HG03565 (cell line): Measurements from ENCODE around the gene PROSER2.

ENCODE experiments used
- ATAC-seq: cut with Tn5 transposase; IDR thresholded peaks from one replicate; pipeline ENCODE4 v1.9.1; 2021; ENCODE audit warnings: mild to moderate bottlenecking, moderate library complexity; ENCODE audit not compliant: unreplicated experiment

PROSER2 gene

GRCh38 chr10:11865561-11865960 is 42.4 kb downstream of the PROSER2 start:
- no peak for ATAC-seq

GRCh38 chr10:11866199-11866925 is 43.2 kb downstream of the PROSER2 start:
- no peak for ATAC-seq

- no peak for ATAC-seq
Measured at GRCh38 chr10:11869219-11869618, 46.1 kb downstream of the PROSER2 start.

GRCh38 chr10:11869743-11870460 is 46.7 kb downstream of the PROSER2 start:
- ATAC-seq, result no peak

GRCh38 chr10:11870461-11870780 is 47.3 kb downstream of the PROSER2 start:
- no peak for ATAC-seq

- no peak for ATAC-seq
Measured at GRCh38 chr10:11870900-11871400, 47.8 kb downstream of the PROSER2 start.

GRCh38 chr10:11871466-11871865 is 48.3 kb downstream of the PROSER2 start:
- no peak for ATAC-seq

- no peak for ATAC-seq
Measured at GRCh38 chr10:11874568-11875493, 51.7 kb downstream of the PROSER2 start.

GRCh38 chr10:11875494-11876281 is 52.5 kb downstream of the PROSER2 start:
- ATAC-seq, result no peak

- no peak for ATAC-seq
Measured at GRCh38 chr10:11876324-11876723, 53.2 kb downstream of the PROSER2 start.

GRCh38 chr10:11876805-11877590 is 53.8 kb downstream of the PROSER2 start:
- no peak for ATAC-seq

GRCh38 chr10:11877591-11877905 is 54.4 kb downstream of the PROSER2 start:
- ATAC-seq, result no peak

GRCh38 chr10:11878776-11879175 is 55.6 kb downstream of the PROSER2 start:
- ATAC-seq, result no peak

- no peak for ATAC-seq
Measured at GRCh38 chr10:11879387-11880094, 56.4 kb downstream of the PROSER2 start.

GRCh38 chr10:11880151-11881029 is 57.2 kb downstream of the PROSER2 start:
- no peak for ATAC-seq

GRCh38 chr10:11881030-11881476 is 57.9 kb downstream of the PROSER2 start:
- ATAC-seq, result no peak

GRCh38 chr10:11881477-11882417 is 58.6 kb downstream of the PROSER2 start:
- ATAC-seq, result no peak
